ENCODE measurements around the gene CBLN3.

CBLN3 gene

DNA sequence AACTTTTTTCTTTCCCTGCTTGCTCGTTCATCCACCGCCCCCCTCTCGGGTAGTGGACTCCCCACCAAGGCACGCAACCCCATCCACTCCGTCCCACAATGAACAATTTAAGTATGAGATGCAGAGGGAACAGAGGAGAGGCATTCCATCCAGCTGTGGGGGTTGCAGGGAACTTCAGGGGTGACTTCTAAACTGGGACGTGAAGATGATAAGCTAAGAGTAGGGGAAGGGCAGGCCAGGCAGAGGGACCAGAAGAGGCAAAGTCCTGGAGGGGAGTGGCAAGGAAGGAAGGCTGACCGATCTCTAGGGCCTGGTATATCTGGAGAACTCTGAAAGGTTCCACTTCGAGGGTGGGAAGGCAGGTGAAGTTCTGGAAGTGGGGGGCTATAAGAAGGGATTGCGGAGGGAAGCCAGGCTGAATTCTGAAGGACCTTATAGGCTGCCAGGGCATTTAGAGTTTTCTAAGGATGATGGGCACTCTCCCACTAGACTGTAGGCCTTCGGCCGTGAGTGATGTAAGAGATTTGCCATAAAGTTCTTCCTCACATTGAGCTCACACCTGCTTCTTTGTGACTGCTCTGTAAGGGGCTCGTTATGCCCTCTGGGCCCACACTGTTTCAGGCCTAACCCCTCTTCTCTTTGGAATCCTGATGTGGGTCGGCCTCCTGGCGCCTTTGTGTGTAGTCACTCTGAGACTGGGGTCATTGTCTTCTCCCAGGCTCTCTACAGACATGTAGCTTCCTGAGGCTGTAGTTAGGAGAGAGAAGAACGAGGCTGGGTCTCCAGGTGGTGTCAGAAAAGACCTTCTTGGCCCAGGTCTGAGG, 49.3 kb downstream of the CBLN3 start:
- H3K4me3 ChIP-seq (ENCODE audit: low read length): no peak overlapping the region
- H3K27me3 ChIP-seq (ENCODE audit: control insufficient read depth, insufficient read depth, low read length): no peaks in the 10 kb centered on the region

DNA sequence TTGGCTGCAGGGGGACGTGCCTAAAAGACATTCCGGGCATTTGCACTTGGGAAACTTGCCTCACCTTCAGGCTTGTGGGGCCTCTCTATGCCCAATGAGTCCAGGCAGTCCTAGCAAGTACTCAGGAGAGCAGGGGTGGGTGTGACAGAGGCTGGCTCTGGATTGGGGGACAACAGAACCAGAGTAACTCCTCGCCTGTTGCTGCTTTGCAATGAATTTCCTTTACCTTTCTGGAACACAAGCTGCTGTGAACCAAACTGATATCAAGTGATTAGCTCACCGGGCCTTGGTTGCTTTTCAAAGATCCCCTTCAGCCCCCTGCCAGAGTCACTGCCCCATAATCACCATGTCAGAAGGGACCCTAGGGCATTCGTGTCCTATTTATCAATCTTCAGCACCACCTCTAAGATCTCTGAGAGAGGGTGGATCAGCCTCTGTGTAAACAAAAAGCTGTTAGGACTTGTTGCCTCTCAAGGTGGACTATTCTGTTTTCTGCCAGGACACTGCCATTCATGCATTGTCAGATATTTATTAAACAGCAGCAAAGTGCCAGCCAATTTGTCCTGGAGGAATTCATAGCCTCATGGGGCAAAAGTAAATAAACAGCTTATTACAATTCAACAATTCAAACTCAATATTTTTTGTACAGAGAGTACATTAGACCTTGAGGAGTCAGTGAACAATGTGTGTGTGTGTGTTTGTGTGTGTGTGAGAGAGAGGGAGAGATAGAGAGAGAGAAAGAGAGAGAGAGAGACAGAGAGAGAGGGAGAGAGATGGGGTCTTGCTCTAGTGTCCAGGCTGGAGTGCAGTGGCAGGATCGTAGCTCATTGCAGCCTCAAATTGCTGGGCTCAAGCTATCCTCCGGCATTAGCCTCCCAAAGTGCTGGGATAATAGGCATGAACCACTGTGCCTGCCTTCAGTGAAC, 50.2 kb downstream of the CBLN3 start:
- Histone ChIP-seq H3K9ac (ENCODE audit: low read length) (no peak overlapping the region), H3K9me3 (ENCODE audit: control insufficient read depth, low read depth, low read length) (no peaks in the 10 kb centered on the region), H3K27me3 (ENCODE audit: control insufficient read depth, insufficient read depth, low read length) (no peaks in the 10 kb centered on the region), H3K4me3 (ENCODE audit: low read length) (no peak overlapping the region), H3K27ac (ENCODE audit: low read length) (no peak overlapping the region), H3K4me1 (ENCODE audit: control insufficient read depth, low read depth, low read length) (peaks cover 7% of the 10 kb centered on the region), H3K36me3 (ENCODE audit: control insufficient read depth, low read depth, low read length) (peaks cover 7% of the 10 kb centered on the region)

More for the DNA sequence above, 49.3 kb downstream of the CBLN3 start:
- peaks cover 2% of the 10 kb centered on the region for H3K36me3 ChIP-seq (ENCODE audit: control insufficient read depth, low read depth, low read length)
- H3K27ac ChIP-seq (ENCODE audit: low read length): no peak overlapping the region
- H3K4me1 ChIP-seq (ENCODE audit: control insufficient read depth, low read depth, low read length): peaks cover 7% of the 10 kb centered on the region
- no peaks in the 10 kb centered on the region for H3K9me3 ChIP-seq (ENCODE audit: control insufficient read depth, low read depth, low read length)
- H3K9ac ChIP-seq (ENCODE audit: low read length): no peak overlapping the region

DNA sequence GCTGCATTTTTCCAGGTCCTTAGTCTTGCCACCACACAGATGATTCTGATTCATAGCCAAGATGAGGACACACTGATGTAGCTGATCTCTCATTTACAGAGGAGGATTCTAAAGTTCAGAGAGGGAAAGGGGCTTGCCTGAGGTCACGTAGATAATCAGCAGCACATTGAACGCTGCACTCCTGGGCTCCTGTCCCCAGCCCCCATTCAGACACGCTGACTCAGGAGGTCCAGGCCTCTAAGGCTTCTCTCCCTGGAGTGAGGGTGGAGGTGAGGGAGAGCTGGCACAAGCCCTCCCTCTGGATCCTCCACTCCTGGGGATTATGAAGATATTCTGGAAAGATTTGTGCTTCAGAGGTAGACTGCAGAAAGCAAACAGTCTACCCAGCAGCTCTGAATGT, 51.1 kb downstream of the CBLN3 start:
- Histone ChIP-seq H3K9me3 (ENCODE audit: control insufficient read depth, low read depth, low read length) (no peaks in the 10 kb centered on the region), H3K4me3 (ENCODE audit: low read length) (no peak overlapping the region), H3K9ac (ENCODE audit: low read length) (no peak overlapping the region), H3K27me3 (ENCODE audit: control insufficient read depth, insufficient read depth, low read length) (no peaks in the 10 kb centered on the region), H3K36me3 (ENCODE audit: control insufficient read depth, low read depth, low read length) (peaks cover 16% of the 10 kb centered on the region), H3K27ac (ENCODE audit: low read length) (no peak overlapping the region), H3K4me1 (ENCODE audit: control insufficient read depth, low read depth, low read length) (peaks cover 7% of the 10 kb centered on the region)

- H3K9me3 ChIP-seq (ENCODE audit: control insufficient read depth, low read depth, low read length): no peaks in the 10 kb centered on the region
- no peak overlapping the region for H3K4me3 ChIP-seq (ENCODE audit: low read length)
- peaks cover 7% of the 10 kb centered on the region for H3K4me1 ChIP-seq (ENCODE audit: control insufficient read depth, low read depth, low read length)
- no peaks in the 10 kb centered on the region for H3K27me3 ChIP-seq (ENCODE audit: control insufficient read depth, insufficient read depth, low read length)
- H3K9ac ChIP-seq (ENCODE audit: low read length): no peak overlapping the region
- peaks cover 21% of the 10 kb centered on the region for H3K36me3 ChIP-seq (ENCODE audit: control insufficient read depth, low read depth, low read length)
- no peak overlapping the region for H3K27ac ChIP-seq (ENCODE audit: low read length)
These were observed 51.8 kb downstream of the CBLN3 start for GRCh38 chr14:24377657-24378056.

- H3K9ac ChIP-seq (ENCODE audit: low read length): no peak overlapping the region
- H3K4me1 ChIP-seq (ENCODE audit: control insufficient read depth, low read depth, low read length): peaks cover 7% of the 10 kb centered on the region
- H3K27ac ChIP-seq (ENCODE audit: low read length): no peak overlapping the region
- H3K4me3 ChIP-seq (ENCODE audit: low read length): peak overlapping the region; percentile 41
- H3K36me3 ChIP-seq (ENCODE audit: control insufficient read depth, low read depth, low read length): peaks cover 21% of the 10 kb centered on the region
- no peaks in the 10 kb centered on the region for H3K27me3 ChIP-seq (ENCODE audit: control insufficient read depth, insufficient read depth, low read length)
- H3K9me3 ChIP-seq (ENCODE audit: control insufficient read depth, low read depth, low read length): no peaks in the 10 kb centered on the region
These were observed 52.3 kb downstream of the CBLN3 start for GRCh38 chr14:24377126-24377525.
